GM12878 (cell line): Measurements from ENCODE around the gene RERE. TPM values are rescaled to one million over a fixed set of nuclear protein-coding genes. Genes with fewer than 3 reads are reported as not detected.
A peak's percentile ranks its signal among the peaks of the same experiment; 100 is the strongest.
"Not testable (repeated sequence)": the region's sequence is repeated elsewhere in the genome, so short reads cannot be mapped to it uniquely, and the experiment has no call there.

Source experiments
- ATAC-seq: fragments of 200-7000 bp; cut with Tn5 transposase; 3 replicates; pipeline ENCODE4 v1.9.1; 2020; ENCODE audit warnings: mild to moderate bottlenecking, moderate library complexity
- BruUV-seq: library from RNA; stranded (reverse); fragments of 400-500 nt; replicated peaks from 2 replicates; lab custom pipeline; 2021; lab: Mats Ljungman, UMichigan
- CTCF ChIA-PET: fragments of 300-600 bp; sonication (Branson Sonifier 250); formaldehyde crosslinking; extraction: SDS; loops from one replicate; lab custom pipeline; 2021; ENCODE audit warnings: inconsistent platforms; lab: Yijun Ruan, JAX
- POLR2A ChIA-PET: fragments of 350-600 bp; formaldehyde crosslinking; extraction: SDS; loops from one replicate; lab custom pipeline; 2021; ENCODE audit warnings: inconsistent platforms; lab: Charles Lee
- RAD21 ChIA-PET: fragments of 300-600 bp; sonication (Branson Sonifier 250); formaldehyde crosslinking; loops from one replicate; lab custom pipeline; 2023; ENCODE audit warnings: antibody characterized with exemption; ENCODE audit not compliant: unreplicated experiment; lab: Charles Lee
- SMC1A ChIA-PET: fragments of 300-600 bp; sonication (Branson Sonifier 250); formaldehyde crosslinking; loops from one replicate; lab custom pipeline; 2023; ENCODE audit not compliant: unreplicated experiment, uncharacterized antibody; lab: Charles Lee
- DNase-seq: peaks from one replicate; pipeline ENCODE4 v3.0.0-alpha.2; 2011; ENCODE audit warnings: low read depth, low spot score
- FAIRE-seq: peaks from 3 replicates; lab custom pipeline; 2011; peaks lifted over from hg19 to GRCh38; lab: Jason Lieb, UNC
- H2AFZ ChIP-seq: 2 replicates; pipeline ENCODE4 v1.6.0; 2011; ENCODE audit warnings: low read depth, low read length, control low read depth; ENCODE audit not compliant: control insufficient read depth
- H3K27ac ChIP-seq: 2 replicates; pipeline ENCODE4 v1.5.1; 2011; ENCODE audit warnings: control low read depth; ENCODE audit not compliant: control insufficient read depth, insufficient read depth
- H3K27me3 ChIP-seq, 2 experiments: replicated peaks in 1 of 2; 2 replicates each; pipeline versions ENCODE4 v1.6.0 to v1.6.1; 2011; ENCODE audit warnings: low read length in 1 of 2; ENCODE audit not compliant: control insufficient read depth in 2 of 2, insufficient read depth in 2 of 2
- H3K36me3 ChIP-seq, 2 experiments: 2 replicates each; pipeline ENCODE4 v1.5.1; 2011; ENCODE audit warnings: low read length in 1 of 2; ENCODE audit not compliant: control insufficient read depth in 2 of 2, insufficient read depth in 2 of 2
- H3K4me1 ChIP-seq: 2 replicates; pipeline ENCODE4 v1.6.1; 2011; ENCODE audit warnings: mild to moderate bottlenecking, low read length, moderate library complexity, mixed read lengths; ENCODE audit not compliant: control insufficient read depth, insufficient read depth
- H3K4me2 ChIP-seq: 2 replicates; pipeline ENCODE4 v1.6.0; 2011; ENCODE audit warnings: control low read depth; ENCODE audit not compliant: control insufficient read depth, insufficient read depth
- H3K4me3 ChIP-seq: fragments of 200-600 bp; sonication (generic); 2 replicates; pipeline ENCODE4 v1.5.1; 2016
- H3K79me2 ChIP-seq: 2 replicates; pipeline ENCODE4 v1.6.0; 2011; ENCODE audit warnings: low read length; ENCODE audit not compliant: control insufficient read depth, insufficient read depth
- H3K9ac ChIP-seq: 2 replicates; pipeline ENCODE4 v1.8.0; 2011; ENCODE audit warnings: low read length, control low read depth, mixed read lengths; ENCODE audit not compliant: control insufficient read depth, insufficient read depth
- H3K9me3 ChIP-seq: replicated peaks from 3 replicates; pipeline ENCODE4 v1.5.1; 2011; ENCODE audit warnings: mild to moderate bottlenecking, low read length; ENCODE audit not compliant: control insufficient read depth, insufficient read depth
- H4K20me1 ChIP-seq: 2 replicates; pipeline ENCODE4 v1.6.0; 2011; ENCODE audit not compliant: control insufficient read depth, insufficient read depth
- ASH2L ChIP-seq: fragments of 300-600, 200-600 bp; sonication (generic); IDR thresholded peaks from 2 replicates; pipeline ENCODE4 v1.6.1; 2017; ENCODE audit warnings: low read depth, mild to moderate bottlenecking, borderline replicate concordance
- ESRRA ChIP-seq: IDR thresholded peaks from 2 replicates; pipeline ENCODE4 v1.6.1; 2012; ENCODE audit warnings: mild to moderate bottlenecking, low read length, improper control_type of control experiment
- EZH2 ChIP-seq: IDR thresholded peaks from 2 replicates; pipeline ENCODE4 v1.6.1; 2012; ENCODE audit warnings: low read depth, mild to moderate bottlenecking, control low read depth, inconsistent platforms, low read length, borderline replicate concordance; ENCODE audit not compliant: control insufficient read depth
- MEF2B ChIP-seq: fragments of 450-650 bp; IDR thresholded peaks from 2 replicates; pipeline ENCODE4 v1.6.1; 2018; ENCODE audit warnings: mild to moderate bottlenecking, moderate library complexity; ENCODE audit not compliant: partially characterized antibody, poor library complexity, severe bottlenecking
- MXI1 ChIP-seq: fragments of 150-350 bp; IDR thresholded peaks from 2 replicates; pipeline ENCODE4 v1.6.1; 2011; ENCODE audit warnings: low read depth, mild to moderate bottlenecking, inconsistent platforms, low read length, improper control_type of control experiment
- PAX5 ChIP-seq: IDR thresholded peaks from 2 replicates; pipeline ENCODE4 v1.6.1; 2011; ENCODE audit warnings: low read depth, low read length, borderline replicate concordance
- TCF12 ChIP-seq: IDR thresholded peaks from 2 replicates; pipeline ENCODE4 v1.6.1; 2011; ENCODE audit warnings: low read depth, mild to moderate bottlenecking, low read length
- ZNF217 ChIP-seq: fragments of 450-650 bp; IDR thresholded peaks from 2 replicates; pipeline ENCODE4 v1.6.1; 2017; ENCODE audit warnings: antibody characterized with exemption, mild to moderate bottlenecking
- WGBS: methylation state at CpG from one replicate; pipeline ENCODE4 v1.1.6; 2016; ENCODE audit warnings: low lambda C conversion rate; ENCODE audit not compliant: insufficient replicate concordance, insufficient coverage; ENCODE audit errors: missing lambda C conversion rate; 5-methylcytosine and 5-hydroxymethylcytosine counted together
- in situ Hi-C: fragments of 300-500 bp; cut with MboI; formaldehyde crosslinking; loops from 9 replicates; pipeline ENCODE4 v1.14.3; 2018; ENCODE audit warnings: mixed read lengths
- intact Hi-C: fragments of 100-400 bp; cut with micrococcal nuclease; formaldehyde crosslinking; loops from one replicate; pipeline ENCODE4 v1.14.2; 2022; ENCODE audit not compliant: unreplicated experiment
- polyA plus RNA-seq, 11 experiments: library from polyadenylated mRNA; depleted of rRNA in 4 of 11; unstranded in 6 of 11; stranded (reverse) in 5 of 11; fragments of >200 nt; fragmentation: Nextera tagmentation in 4 of 11; fragmentation: Illumina TruSeq in 1 of 11; extraction: Ambion mirVana in 4 of 11; extraction: Trizol in 1 of 11; gene quantifications; 1 replicate in 1 of 11; 2 replicates in 10 of 11; pipeline versions ENCODE4 v1.2.1 to v1.2.3, GENCODE V29; 2011 to 2016; ENCODE audit warnings: inconsistent platforms in 2 of 11, missing spikeins in 2 of 11, low read depth in 1 of 11
- total RNA-seq, 4 experiments: library from RNA; depleted of rRNA in 3 of 4; stranded (reverse); fragments of >200 nt in 3 of 4; fragmentation: Illumina TruSeq in 1 of 4; extraction: Trizol in 1 of 4; gene quantifications; 2 replicates each; pipeline versions ENCODE4 v1.2.1 to v1.2.3, GENCODE V29; 2013 to 2021
- TF ChIP-seq, protein P1 (sequence below), 3 experiments: IDR thresholded peaks in 2 of 3; conservative IDR thresholded peaks in 1 of 3; 2 replicates each; pipeline ENCODE4 v1.5.1; 2011; ENCODE audit warnings: low read depth in 3 of 3, low read length in 3 of 3, mild to moderate bottlenecking in 3 of 3, control low read depth in 2 of 3, moderate library complexity in 2 of 3, inconsistent platforms in 1 of 3, mixed read lengths in 1 of 3; ENCODE audit not compliant: control insufficient read depth in 2 of 3, insufficient read depth in 1 of 3; ENCODE audit errors: extremely low read depth in 1 of 3
- TF ChIP-seq, protein P2 (sequence below): fragments of 450-650 bp; IDR thresholded peaks from 2 replicates; pipeline ENCODE4 v1.6.1; 2017; ENCODE audit warnings: low read depth, mild to moderate bottlenecking, moderate library complexity

Gene RERE
- total and polyA plus RNA-seq, 10 of the 15 experiments (the other 5 are each of a cell fraction or from before 2014, with no cell fraction given) = 5.2 to 60.5 (median 20.2) TPM

- ChIA-PET CTCF (interaction anchor here (0.6 to 9.8 kb wide), 68 partner anchors 8 to 752 kb away, joined by 3 to 211 read pairs (median 5); no protein-coding TSS in a partner anchor), POLR2A (interaction anchor here (0.6 to 1.8 kb wide), 9 partner anchors 21 to 382 kb away, joined by 3 to 4 read pairs (median 3); no protein-coding TSS in a partner anchor), RAD21 (interaction anchor here (0.6 to 8.0 kb wide), 36 partner anchors 8 to 710 kb away, joined by 3 to 107 read pairs (median 4); no protein-coding TSS in a partner anchor), SMC1A (interaction anchor here (0.5 to 10.7 kb wide), 50 partner anchors 8 to 744 kb away, joined by 3 to 123 read pairs (median 5); partner anchors contain the start of gene RERE)
- ATAC-seq = peak; percentile 47
- not testable (repeated sequence) for H4K20me1 ChIP-seq, H3K4me3 ChIP-seq, FAIRE-seq, H3K36me3 ChIP-seq, H3K79me2 ChIP-seq, H3K9me3 ChIP-seq, DNase-seq, H3K4me2 ChIP-seq, BruUV-seq, H3K27me3 ChIP-seq, H3K9ac ChIP-seq, H2AFZ ChIP-seq, H3K27ac ChIP-seq
- 56% methylated on average over 7 of the region's 7 CpGs for WGBS
- in situ Hi-C loops = loop anchor here (5.0 kb wide), 1 partner anchor 164 kb away; no protein-coding TSS in a partner anchor
- intact Hi-C loops = loop anchor here (1.0 to 10.0 kb wide), 2 partner anchors 165 to 332 kb away; no protein-coding TSS in a partner anchor
- TF ChIP-seq MEF2B = peak; percentile 4
- H3K4me1 ChIP-seq = peaks cover 33% of the 10 kb centered on the region
These were observed 90.6 kb downstream of the RERE start for GRCh38 chr1:8726801-8727186.

GRCh38 chr1:8723010-8723409, 94.4 kb downstream of the RERE start:
- H4K20me1 ChIP-seq = no peaks in the 10 kb centered on the region
- POLR2A ChIA-PET = interaction anchor here (0.6 kb wide), 1 partner anchor 12 kb away, joined by 7 read pairs; no protein-coding TSS in a partner anchor
- H3K9me3 ChIP-seq = no peaks in the 10 kb centered on the region
- DNase-seq = no peak
- in situ Hi-C loops (no loop called here), intact Hi-C loops (loop anchor here (2.0 to 10.0 kb wide), 2 partner anchors 52 to 328 kb away; no protein-coding TSS in a partner anchor)
- CTCF ChIA-PET = interaction anchor here (0.8 to 9.8 kb wide), 14 partner anchors 8 to 371 kb away, joined by 3 to 211 read pairs (median 4); no protein-coding TSS in a partner anchor
- no peak overlapping the region for H3K4me2 ChIP-seq
- peaks cover 28% of the 10 kb centered on the region for H3K4me1 ChIP-seq
- no peak overlapping the region for H3K4me3 ChIP-seq
- SMC1A ChIA-PET = interaction anchor here (0.7 to 10.7 kb wide), 14 partner anchors 9 to 293 kb away, joined by 3 to 123 read pairs (median 4); no protein-coding TSS in a partner anchor
- RAD21 ChIA-PET = interaction anchor here (0.7 to 8.0 kb wide), 5 partner anchors 16 to 161 kb away, joined by 3 to 107 read pairs (median 3); no protein-coding TSS in a partner anchor
- no TSS peak for BruUV-seq
- H3K27ac ChIP-seq = no peak overlapping the region
- peaks cover 10% of the 10 kb centered on the region for H3K79me2 ChIP-seq
- H3K27me3 ChIP-seq = no peaks in the 10 kb centered on the region
- FAIRE-seq = no peak
- WGBS = 13% methylated on average over 2 of the region's 2 CpGs
- no peak for ATAC-seq
- H3K36me3 ChIP-seq = no peaks in the 10 kb centered on the region
- no peak overlapping the region for H2AFZ ChIP-seq
- no peak overlapping the region for H3K9ac ChIP-seq
- TF ChIP-seq EZH2 (no peak), TCF12 (no peak), ESRRA (no peak), ZNF217 (no peak), MXI1 (no peak), ASH2L (no peak), PAX5 (no peak)
- TF ChIP-seq, protein P1, sequence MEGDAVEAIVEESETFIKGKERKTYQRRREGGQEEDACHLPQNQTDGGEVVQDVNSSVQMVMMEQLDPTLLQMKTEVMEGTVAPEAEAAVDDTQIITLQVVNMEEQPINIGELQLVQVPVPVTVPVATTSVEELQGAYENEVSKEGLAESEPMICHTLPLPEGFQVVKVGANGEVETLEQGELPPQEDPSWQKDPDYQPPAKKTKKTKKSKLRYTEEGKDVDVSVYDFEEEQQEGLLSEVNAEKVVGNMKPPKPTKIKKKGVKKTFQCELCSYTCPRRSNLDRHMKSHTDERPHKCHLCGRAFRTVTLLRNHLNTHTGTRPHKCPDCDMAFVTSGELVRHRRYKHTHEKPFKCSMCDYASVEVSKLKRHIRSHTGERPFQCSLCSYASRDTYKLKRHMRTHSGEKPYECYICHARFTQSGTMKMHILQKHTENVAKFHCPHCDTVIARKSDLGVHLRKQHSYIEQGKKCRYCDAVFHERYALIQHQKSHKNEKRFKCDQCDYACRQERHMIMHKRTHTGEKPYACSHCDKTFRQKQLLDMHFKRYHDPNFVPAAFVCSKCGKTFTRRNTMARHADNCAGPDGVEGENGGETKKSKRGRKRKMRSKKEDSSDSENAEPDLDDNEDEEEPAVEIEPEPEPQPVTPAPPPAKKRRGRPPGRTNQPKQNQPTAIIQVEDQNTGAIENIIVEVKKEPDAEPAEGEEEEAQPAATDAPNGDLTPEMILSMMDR (IDR thresholded peaks at IDR 0.05 in 2 of 3, conservative IDR thresholded peaks at IDR 0.05 in 1 of 3; ENCODE audit: control insufficient read depth in 2 of 3, extremely low read depth in 1 of 3, insufficient read depth in 1 of 3, low read depth in 3 of 3, low read length in 3 of 3) = no peak
- TF ChIP-seq, protein P2, sequence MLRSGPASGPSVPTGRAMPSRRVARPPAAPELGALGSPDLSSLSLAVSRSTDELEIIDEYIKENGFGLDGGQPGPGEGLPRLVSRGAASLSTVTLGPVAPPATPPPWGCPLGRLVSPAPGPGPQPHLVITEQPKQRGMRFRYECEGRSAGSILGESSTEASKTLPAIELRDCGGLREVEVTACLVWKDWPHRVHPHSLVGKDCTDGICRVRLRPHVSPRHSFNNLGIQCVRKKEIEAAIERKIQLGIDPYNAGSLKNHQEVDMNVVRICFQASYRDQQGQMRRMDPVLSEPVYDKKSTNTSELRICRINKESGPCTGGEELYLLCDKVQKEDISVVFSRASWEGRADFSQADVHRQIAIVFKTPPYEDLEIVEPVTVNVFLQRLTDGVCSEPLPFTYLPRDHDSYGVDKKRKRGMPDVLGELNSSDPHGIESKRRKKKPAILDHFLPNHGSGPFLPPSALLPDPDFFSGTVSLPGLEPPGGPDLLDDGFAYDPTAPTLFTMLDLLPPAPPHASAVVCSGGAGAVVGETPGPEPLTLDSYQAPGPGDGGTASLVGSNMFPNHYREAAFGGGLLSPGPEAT = no peak
